K562 (cell line): ENCODE measurements around the gene CEACAM21. TPM values are rescaled to one million over a fixed set of nuclear protein-coding genes. Genes with fewer than 3 reads are reported as not detected.

Source experiments
- E2F8 ChIP-seq: fragments of 450-650 bp; IDR thresholded peaks from 2 replicates; pipeline ENCODE4 v1.7.1; 2018; ENCODE audit warnings: mild to moderate bottlenecking, low read depth; ENCODE audit not compliant: partially characterized antibody
- NKRF ChIP-seq: fragments of 450-650 bp; IDR thresholded peaks from 2 replicates; pipeline ENCODE4 v1.6.1; 2016; ENCODE audit warnings: borderline replicate concordance
- ZBTB40 ChIP-seq, 2 experiments: fragments of 450-650 bp in 1 of 2; sonication (generic) in 1 of 2; formaldehyde crosslinking in 1 of 2; IDR thresholded peaks; 2 replicates each; pipeline versions ENCODE4 v1.7.1 to v1.9.0; 2016 to 2022; ENCODE audit warnings: inconsistent platforms in 1 of 2, mild to moderate bottlenecking in 1 of 2, missing genetic modification reagents in 1 of 2
- polyA plus RNA-seq, 8 experiments: library from polyadenylated mRNA; depleted of rRNA in 4 of 8; stranded (reverse) in 5 of 8; unstranded in 3 of 8; fragments of >200 nt; fragmentation: Nextera tagmentation in 2 of 8; fragmentation: Illumina TruSeq in 1 of 8; extraction: Ambion mirVana in 2 of 8; extraction: Trizol in 1 of 8; gene quantifications; 2 replicates each; pipeline versions ENCODE4 v1.2.1 to v1.2.3, GENCODE V29; 2011 to 2014; ENCODE audit warnings: inconsistent platforms in 1 of 8, missing spikeins in 1 of 8
- total RNA-seq, 7 experiments: library from RNA; depleted of rRNA in 6 of 7; stranded (reverse); fragments of >200 nt in 6 of 7; fragmentation: Illumina TruSeq in 2 of 7; extraction: Trizol in 2 of 7; gene quantifications; 2 replicates each; pipeline versions ENCODE4 v1.2.1 to v1.2.3, GENCODE V29; 2011 to 2021; ENCODE audit warnings: low replicate concordance in 1 of 7

The CEACAM21 gene
- total and polyA plus RNA-seq, 9 of the 15 experiments (the other 6 are each of a cell fraction or from before 2014, with no cell fraction given): 0.06 to 0.40 (median 0.18) TPM; not detected in 1

DNA sequence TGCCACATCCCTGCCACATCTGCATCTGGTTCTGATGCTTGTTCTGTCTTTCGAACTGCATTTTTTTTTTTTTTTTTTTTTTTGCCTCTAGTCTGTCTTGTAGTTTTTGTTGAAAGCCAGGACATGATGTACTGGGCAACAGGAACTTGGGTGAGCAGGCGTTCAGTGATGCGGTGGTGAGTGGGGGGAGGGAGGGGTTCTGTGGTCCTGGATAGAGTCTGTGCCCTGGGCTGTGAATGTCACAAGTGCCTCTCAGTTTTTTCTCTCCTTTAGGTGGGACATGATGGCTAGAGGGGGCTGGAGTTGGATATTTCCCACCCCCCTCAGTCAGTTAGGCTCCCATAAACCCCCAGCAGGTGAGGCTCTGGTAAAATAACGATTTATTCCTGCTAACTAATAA is 47.4 kb downstream of the CEACAM21 start (continued):
- TF ChIP-seq ZBTB40 (IDR thresholded peaks at IDR 0.05) (no peak), ZBTB40 (CRISPR knock-in tag; IDR thresholded peaks at IDR 0.05) (no peak), NKRF (no peak), E2F8 (no peak)
- TF ChIP-seq, all 486 proteins: peak for 0
